HCEC 1CT (cell line): Measurements from ENCODE around the gene RANGRF.

Source experiments
- DNase-seq: peaks from one replicate; pipeline ENCODE4 v3.0.0-alpha.2; 2017

The RANGRF gene

DNA sequence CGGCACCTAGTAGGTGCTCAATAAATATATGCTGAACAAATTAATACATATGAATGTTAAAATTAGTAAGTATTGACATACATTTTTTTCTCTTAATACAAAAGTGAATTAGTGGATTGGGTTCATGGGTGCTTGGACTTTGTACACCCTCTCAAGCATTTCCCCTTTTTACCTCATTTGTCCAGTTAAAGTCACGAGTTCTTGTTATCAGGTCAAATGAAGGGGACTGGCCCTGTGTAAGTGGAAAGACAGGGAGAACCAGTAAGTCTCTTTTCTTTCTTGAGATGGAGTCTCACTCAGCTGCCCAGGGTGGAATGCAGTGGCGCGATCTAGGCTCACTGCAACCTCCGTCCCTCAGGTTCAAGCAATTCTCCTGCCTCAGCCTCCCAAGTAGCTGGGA, 13.7 kb upstream of the RANGRF start:
- no peak for DNase-seq

DNA sequence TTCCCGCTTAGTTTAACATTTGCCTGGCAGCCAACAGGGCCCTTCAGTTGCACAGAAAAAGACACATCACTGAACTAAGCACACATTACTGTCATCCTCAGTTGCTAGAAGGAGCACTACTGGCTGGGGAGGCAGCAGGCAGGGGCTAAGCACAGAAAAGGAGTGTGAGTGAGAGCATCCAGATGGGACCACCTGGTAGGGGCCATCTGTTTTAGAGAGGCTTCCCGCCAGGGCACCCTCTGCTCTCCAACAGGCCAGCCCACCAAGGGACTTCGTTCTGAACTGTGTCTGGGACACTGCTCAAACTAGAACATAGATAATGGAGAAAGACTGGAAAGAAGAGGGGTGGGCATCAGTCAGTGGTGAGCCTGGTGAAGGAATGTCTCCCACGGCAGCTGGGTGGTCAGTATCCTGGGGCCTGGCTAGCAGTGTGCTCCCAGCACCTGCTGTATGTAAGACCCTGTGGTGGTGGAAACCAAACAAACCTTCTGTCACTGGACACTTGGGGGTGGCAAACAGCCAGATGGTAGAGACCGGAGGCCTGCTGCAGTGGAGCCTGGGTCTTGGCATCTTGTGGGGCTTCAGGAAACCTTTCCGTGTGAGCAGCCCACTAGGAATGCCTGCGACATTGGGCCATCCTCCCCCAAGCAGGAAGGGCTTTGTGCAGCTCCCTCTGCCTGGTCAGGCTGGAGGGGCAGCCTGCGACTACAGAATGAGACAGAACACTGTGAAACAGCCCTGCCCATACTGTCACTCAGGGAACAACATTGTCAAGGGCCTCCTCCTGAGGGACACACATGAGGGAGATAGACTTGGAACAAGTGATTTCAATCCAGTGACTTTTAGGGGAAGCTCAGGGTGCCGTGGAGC, 12.8 kb upstream of the RANGRF start:
- DNase-seq, result peak; percentile 9

DNA sequence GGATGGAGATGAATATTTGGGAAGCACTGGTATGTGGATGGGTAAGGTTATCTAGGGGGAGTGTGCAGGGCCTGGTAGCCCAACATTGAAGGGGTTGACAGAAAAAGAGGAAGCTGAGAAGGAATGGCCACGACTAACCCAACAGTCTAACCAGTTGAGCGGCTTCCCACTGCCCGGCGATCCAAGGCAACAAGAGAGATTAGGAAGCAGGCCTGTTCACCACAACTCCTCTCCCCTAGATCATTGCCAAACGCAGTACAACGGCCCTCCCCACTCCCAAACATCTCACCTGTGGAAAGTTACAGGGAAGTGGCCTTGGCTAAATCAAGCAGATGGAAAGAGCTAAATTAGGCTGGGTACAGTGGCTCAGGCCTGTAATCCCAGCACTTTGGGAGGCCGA, 11.2 kb upstream of the RANGRF start:
- no peak for DNase-seq

DNA sequence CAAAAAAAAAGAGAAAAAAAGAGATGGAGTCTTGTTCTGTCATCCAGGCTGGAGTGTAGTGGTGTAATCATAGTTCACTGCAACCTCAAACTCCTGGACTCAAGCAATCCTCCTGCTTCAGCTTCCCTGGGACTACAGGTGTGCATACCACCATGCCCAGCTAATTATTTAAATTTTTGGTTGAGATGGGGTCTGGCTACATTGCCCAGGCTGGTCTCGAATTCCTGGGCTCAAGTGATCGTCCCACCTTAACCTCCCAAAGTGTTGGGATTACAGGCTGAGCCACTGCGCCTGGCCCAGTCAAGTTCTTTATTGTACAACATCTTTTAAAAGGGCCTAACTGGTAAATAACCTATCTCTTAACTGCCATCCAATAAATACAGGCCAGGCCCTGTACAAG, 6.1 kb upstream of the RANGRF start:
- no peak for DNase-seq

DNA sequence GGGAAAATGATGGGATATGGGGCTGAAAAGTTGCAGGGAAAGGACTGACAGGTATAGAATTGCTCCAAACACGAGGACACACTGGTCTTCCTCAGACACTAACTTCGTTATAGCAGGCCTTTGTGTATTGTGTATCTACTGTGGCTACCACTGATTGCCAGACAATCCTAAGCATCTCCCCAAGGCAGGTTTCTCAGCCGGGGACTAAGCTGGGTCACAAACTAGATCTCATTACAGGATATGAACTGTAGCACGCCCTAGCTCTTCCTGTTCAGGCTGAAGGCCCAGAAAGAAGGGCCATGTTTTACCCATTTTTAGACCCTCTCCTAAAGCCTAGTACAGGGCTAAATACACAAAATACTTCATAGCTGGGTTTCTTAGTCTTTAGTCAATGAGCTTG, 5.1 kb upstream of the RANGRF start:
- DNase-seq, result no peak

DNA sequence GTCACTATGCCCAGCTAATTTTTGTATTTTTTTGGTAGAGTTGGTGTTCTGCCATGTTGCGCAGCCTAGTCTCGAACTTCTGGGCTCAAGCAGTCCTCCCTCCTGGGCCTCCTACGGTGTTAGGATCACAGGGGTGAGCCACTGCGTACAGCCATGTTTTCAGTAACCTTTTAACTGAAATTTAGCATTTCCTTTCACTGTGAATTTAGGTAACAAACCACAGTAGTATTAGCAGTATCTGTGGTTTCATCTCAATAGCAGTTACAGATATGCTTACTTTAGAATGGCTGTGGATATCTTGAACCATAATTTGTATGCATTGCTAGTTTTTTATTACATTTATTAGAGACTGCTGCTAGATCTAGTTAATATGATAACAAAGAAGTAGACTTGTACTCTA, 4.3 kb upstream of the RANGRF start:
- DNase-seq, result no peak

DNA sequence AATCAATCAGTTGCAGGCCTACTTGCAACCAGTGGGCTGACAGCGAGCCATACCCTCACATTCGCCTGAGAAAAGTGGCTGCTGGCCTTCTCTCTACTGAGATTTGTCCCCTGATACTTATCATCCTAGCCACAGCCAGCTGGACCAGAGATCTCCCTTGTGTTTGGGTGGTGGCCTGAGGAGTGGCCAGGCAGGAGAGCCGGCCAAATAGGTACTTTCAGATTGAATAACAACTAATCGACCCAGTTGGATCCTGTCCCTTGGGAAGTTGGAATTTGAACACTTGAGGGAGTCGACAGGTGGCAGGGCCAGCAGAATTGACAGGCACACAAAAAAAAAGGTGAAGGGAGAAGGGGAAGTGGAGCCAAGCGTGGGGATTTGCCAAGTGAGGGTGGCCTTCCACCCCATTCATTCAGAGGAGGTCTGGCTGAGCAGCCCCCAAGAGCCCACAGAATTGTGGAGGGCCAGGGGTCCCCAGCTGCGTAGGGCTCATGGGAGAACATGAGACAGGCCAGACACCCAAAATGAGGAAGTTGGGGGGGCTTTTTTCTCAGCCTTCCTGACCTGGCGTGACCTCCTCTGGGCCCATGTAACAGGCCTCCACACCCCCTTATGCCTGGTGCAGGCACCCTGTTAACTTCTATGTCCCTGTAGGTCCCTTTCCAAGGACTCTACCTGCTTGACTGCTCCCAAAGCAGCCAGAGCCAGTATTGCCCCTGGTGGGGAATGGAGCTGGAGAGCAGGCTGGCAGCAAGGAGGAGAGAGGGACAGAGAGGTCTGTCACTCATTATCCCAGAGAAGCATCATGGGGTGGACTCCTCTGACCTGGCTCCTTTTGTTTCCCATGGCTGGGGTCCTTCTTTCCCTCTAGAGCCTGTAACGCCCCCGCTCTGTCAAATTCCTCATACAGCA, 2.9 kb upstream of the RANGRF start:
- DNase-seq, result no peak

DNA sequence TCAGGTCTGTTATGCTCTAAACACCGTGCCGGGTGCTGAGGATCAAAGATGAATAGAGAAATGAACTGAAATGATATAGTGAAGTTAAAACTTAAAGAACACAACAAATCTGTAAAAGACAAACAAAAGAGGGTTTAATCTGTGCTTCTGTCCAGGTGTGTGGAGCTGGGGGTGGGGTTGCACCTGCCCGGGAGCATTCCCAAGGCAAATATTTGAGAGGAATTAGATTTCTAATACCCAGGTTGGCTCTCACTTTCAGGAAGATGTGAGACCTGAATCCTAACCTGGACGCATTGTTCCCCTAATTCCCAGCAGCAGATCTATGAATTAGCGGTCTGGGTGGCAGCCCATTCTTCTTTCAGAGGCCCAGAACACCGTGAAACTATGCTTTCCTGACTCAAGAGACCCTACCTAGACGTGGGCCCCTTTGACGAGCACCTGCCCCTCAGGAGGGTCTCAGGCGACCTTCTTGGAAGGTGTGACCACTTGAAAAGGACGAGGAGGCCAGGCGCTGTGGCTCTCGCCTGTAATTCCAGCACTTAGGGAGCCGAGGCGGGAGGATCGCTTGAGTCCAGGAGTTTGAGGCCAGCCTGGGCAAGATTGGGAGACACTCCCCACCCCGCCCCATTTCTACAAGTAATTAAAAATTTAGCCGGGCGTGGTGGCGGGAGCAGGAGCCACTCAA, 677 bp upstream of the RANGRF start:
- DNase-seq, result no peak

DNA sequence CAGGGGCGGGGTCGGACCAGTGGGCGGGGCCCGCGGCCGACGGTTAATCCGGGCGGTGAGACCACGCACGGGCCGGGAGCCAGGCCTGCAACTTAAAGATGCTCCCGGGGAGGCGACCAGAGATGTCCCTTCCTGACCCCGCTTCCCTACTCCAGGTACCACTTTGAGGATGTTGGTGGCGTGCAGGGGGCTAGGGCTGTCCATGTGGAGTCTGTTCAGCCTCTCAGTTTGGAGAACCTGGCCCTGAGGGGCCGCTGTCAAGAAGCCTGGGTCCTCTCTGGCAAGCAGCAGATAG, 580 bp downstream of the RANGRF start:
- DNase-seq, result no peak

DNA sequence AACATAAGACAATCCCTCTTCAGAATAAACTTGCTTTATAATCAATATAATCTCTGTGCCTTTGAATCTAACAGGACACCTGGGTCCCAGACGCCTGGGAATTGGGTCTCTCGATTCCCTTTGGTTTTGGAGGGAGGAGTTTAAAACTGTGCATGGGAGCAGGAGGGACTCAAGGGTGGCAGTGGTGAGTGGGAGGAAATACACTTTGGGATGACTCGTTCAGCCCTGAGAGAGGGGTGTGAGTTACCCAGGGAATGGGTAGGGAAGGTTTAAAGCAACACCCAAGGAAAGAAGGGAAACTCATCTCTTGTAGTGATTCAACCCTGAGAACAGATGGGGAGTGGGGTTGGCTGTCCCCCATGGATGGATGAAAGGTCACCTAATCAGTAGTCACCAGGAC, 1.6 kb downstream of the RANGRF start:
- DNase-seq, result no peak

DNA sequence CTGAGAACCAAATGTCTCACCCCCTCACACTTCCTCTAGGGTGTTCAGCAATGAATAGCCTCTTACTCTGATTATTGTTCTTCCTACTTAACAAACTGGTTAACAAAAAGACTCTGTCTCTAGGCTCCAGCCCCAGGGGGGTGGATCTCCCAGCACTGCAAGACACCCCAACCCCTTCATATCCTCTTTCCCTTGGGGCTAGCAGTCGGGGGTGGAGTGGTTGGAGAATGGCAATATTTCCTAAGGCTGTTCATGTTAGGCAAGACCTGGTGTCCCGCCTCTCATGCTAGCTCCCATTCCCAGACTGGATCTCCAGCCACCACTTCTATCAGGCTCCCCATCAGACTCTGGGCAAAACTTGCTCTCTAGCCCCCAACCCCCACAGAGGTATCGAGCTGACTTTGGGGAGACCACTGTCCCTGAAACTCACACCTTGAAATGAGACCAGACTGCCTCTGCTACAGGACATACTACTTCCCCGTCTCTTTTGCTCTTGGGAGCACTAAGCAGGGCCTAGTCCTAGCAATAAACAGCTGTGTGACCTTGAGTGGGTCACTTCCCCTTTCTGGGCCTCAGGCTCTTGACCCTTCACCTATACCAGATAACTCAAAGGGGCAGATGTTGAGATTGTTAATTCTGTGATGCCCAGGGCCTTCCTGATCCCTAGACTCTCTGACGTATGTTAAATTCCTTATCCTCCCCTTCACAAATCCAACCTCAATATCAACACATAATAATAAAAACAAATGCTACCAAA, 4.3 kb downstream of the RANGRF start:
- no peak for DNase-seq

DNA sequence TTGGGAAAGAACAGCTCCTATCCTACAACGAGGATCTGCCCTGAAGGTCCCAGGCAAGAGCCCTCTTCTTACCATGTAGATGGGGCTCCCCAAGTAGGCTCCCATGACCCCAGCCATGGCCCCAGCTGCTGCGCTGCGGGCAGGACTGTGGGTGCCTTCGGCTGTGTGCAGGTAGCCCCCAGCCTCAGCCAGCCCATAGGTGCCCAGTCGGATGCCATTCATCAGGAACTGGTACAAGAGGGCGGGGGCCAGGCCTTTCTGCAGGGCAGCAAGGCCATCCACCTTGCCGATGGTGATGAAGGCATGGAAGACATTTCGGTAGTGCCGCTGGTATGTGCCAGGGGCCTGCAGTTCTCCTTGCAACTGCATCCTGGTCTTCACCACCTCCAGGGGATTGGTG, 5.9 kb downstream of the RANGRF start:
- DNase-seq, result no peak

DNA sequence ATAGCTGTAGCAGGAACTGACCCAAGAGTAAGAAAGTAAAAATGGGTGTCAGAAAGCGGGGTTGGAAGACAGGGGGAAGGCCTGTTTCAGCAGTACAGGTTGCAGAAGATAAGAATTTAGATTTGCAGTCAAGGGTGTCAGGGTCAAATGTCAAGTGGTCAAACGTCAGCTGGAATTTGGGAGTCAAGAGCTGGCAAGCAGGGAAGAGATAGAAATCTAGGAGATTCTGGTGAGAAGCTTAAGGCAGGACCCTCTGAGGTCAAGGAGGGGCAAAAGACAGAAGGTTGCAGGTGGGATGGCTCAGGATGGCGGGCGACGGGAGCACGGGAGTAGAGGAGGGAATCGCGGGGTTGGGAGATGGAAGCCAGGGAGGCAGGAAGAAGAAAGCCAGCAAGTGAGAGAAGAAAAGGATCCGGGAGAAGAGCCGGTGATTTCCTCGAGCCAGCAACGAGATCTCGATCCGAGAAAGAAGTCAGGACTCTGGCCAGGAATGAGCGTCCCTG, 6.4 kb downstream of the RANGRF start:
- no peak for DNase-seq

DNA sequence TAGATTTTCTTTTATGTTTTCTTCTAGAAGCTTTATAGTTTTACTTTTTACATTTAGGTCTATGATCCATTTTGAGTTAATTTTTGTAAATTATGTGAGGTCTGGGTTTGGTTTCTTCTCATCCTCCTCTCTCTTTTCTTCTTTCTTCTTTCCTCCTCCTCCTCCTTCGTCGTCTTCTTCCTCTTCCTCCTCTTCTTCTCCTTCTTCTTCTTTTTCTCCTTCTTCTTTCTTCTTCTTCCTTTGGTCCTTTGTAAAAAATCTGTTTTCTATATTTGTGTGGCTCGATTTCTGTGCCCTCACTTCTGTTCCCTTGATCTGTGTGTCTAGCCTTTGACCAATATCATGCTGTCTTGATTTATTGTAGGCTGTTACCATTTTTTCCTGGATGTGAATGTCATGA, 11.8 kb downstream of the RANGRF start:
- no peak for DNase-seq

DNA sequence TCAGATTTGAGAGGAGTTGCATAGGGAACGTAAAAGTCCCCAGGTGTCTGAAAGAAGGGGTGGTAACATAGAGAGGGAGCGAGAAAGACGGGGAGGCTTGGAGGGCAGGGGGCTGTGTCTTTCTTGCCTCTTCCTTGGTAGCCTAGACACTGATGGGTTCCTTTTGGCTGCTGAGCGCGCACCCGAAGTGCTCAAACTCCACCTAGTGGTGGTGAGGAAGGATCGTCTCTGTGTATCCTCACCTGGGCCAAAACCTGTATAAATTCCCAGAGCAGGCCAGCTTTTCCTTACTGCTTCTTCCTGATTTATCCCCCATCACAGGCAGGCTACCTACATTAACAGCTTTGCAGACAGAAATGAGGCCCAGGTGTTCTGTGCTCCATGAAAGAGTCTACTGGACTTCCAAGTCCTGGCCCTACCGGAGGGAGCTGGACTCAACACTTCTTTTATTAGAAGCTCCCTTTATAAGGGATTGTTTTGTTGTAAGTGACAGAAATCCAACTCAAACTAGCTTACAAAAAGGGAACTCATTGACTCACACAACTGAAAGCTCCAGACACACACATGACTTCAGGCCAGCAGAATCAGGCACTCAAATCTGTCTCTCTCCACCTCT, 12.3 kb downstream of the RANGRF start:
- peak; percentile 67 for DNase-seq

DNA sequence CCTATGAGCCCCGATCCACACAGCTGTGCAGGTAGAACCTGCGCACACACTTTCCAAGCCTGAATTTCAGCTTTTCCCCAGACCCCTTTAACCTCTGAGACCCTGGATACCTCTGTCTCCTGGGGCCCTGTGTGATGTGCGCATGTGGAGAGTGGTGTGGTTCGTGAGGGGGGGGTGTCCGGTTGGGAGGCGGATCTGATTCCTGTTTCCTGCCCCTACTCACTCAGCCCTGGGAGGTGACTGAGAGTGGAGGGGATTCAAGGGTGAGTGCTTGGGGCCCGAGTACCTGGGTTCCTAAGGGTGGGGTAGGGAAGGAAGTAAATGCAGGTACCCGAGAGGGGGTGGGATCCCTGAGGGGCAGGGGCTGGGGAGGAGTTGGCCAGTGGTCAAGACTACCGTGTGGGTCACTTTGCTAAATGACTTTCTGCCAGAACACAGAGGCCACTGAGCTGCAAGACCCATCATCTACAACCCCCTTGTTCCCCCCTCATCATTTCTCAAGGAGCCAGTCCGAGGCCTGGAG, 22.2 kb downstream of the RANGRF start:
- DNase-seq, result no peak

DNA sequence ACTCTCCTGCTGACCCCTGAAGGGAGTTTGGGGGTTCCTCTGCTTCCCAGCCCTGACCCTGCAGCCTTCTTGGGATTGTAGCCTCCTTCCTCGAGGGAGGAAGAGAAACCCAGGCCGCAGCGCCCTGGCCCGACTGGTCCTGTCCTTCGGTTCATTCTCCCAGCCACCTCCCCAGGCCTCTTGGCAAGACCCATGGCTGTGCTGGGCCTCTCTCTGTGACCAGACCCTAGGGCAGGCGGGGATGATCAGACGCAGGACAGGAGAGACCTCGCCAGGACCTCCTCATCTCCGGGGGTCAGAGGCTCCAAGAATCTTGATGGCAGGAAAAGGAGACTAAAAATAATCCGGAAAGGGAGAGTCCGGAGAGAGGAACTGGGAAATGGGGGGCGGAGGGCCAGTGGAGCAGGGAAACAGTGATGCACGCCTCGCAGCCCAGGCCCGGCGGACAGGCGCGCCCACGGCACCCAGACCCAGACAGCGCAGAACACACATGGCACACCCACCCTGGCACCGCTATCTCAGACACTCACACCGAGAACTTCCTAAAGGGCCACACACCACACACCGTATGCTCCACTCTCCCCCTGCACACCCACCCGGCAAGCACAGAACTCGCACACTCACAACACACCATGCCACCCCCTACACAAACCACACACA, 22.8 kb downstream of the RANGRF start:
- DNase-seq, result no peak

DNA sequence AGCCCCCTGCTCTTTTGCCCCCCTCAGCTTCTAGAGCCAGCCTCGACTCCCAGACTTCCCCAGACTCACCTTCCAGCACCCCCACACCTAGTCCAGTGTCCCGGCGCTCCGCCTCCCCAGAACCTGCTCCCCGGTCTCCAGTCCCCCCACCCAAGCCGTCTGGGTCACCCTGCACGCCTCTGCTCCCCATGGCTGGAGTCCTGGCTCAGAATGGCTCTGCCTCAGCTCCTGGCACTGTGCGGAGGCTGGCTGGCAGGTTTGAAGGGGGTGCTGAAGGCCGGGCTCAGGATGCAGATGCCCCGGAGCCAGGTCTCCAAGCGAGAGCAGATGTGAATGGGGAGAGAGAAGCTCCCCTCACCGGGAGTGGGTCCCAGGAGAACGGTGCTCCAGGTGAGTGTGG, 23.8 kb downstream of the RANGRF start:
- no peak for DNase-seq

DNA sequence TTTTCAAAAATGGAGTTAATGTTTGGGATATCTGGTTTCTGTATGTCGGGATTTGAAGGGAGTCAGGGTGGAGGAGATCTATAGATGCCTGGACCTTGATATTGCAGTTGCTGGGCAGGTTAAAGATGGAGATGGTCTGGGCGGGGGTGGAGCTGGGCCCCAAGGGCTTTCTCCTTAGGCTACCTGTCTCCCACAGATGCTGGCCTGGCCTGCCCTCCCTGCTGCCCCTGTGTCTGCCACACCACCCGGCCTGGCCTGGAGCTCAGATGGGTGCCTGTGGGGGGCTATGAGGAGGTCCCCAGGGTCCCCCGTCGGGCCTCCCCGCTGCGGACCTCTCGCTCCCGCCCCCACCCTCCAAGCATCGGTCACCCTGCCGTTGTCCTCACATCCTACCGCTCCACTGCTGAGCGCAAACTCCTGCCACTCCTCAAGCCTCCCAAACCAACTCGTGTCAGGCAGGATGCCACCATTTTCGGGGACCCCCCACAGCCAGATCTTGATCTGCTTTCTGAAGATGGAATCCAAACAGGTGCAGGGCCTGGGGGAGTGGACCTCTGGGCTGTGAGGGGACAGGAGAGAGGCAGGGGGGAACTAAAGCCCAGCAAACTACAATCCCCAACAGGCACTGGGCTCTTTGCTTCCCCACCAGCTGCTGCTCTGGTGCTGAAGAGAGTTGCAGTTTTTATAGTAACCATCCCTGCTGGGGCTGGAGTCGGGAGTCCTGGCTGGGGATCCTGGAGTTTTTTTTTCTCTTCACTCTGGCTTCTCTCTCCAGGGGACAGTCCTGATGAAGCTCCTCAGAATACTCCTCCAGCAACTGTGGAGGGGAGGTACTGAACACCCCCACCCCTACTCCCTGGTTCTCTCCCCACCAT, 24.5 kb downstream of the RANGRF start:
- no peak for DNase-seq
